Fibroblast of lung (primary cell): Measurements from ENCODE around the gene PUS1. TPM values are rescaled to one million over a fixed set of nuclear protein-coding genes. Genes with fewer than 3 reads are reported as not detected.

ENCODE experiments used
- DNase-seq, 2 donors: peaks; one replicate each; pipeline versions ENCODE4 v3.0.0 to v3.0.0-alpha.2; 2010; ENCODE audit warnings: low read depth in 2 of 2
- H2AFZ ChIP-seq: 2 replicates; pipeline ENCODE4 v1.5.1; 2012; ENCODE audit warnings: low read length, control low read depth, inconsistent platforms
- H3K27ac ChIP-seq: 2 replicates; pipeline ENCODE4 v1.5.1; 2011; ENCODE audit warnings: low read length, control low read depth; ENCODE audit not compliant: insufficient read depth
- H3K27me3 ChIP-seq: 2 replicates; pipeline ENCODE4 v1.5.1; 2011; ENCODE audit warnings: mild to moderate bottlenecking, low read length; ENCODE audit not compliant: control insufficient read depth, insufficient read depth
- H3K36me3 ChIP-seq: 2 replicates; pipeline ENCODE4 v1.5.1; 2011; ENCODE audit warnings: low read length; ENCODE audit not compliant: control insufficient read depth, insufficient read depth
- H3K4me1 ChIP-seq: 2 replicates; pipeline ENCODE4 v1.5.1; 2011; ENCODE audit warnings: low read length; ENCODE audit not compliant: control insufficient read depth, insufficient read depth; ENCODE audit errors: extremely low read depth
- H3K4me2 ChIP-seq: 2 replicates; pipeline ENCODE4 v1.5.1; 2011; ENCODE audit warnings: low read length, control low read depth; ENCODE audit not compliant: insufficient read depth; ENCODE audit errors: extremely low read depth
- H3K4me3 ChIP-seq, 4 experiments: fragments of 200-600 bp in 1 of 4; sonication (generic) in 1 of 4; replicated peaks in 1 of 4; 2 replicates each; pipeline ENCODE4 v1.5.1; 2011 to 2016; ENCODE audit warnings: low read length in 4 of 4, low read depth in 3 of 4, mild to moderate bottlenecking in 3 of 4, control low read depth in 2 of 4, inconsistent platforms in 1 of 4, mixed read lengths in 1 of 4; ENCODE audit not compliant: insufficient read depth in 1 of 4; ENCODE audit errors: control extremely low read depth in 1 of 4
- H3K79me2 ChIP-seq: 2 replicates; pipeline ENCODE4 v1.5.1; 2012; ENCODE audit warnings: mild to moderate bottlenecking, low read length, inconsistent platforms; ENCODE audit not compliant: control insufficient read depth, insufficient read depth
- H3K9ac ChIP-seq: 2 replicates; pipeline ENCODE4 v1.5.1; 2011; ENCODE audit warnings: mild to moderate bottlenecking, low read length, control low read depth; ENCODE audit not compliant: insufficient read depth
- H3K9me3 ChIP-seq: 2 replicates; pipeline ENCODE4 v1.5.1; 2012; ENCODE audit warnings: low read depth, low read length; ENCODE audit not compliant: control insufficient read depth, insufficient read depth
- H4K20me1 ChIP-seq: 2 replicates; pipeline ENCODE4 v1.5.1; 2011; ENCODE audit warnings: low read length; ENCODE audit not compliant: control insufficient read depth, insufficient read depth; ENCODE audit errors: extremely low read depth
- CTCF ChIP-seq, 2 donors: IDR thresholded peaks in 1 of 2; conservative IDR thresholded peaks in 1 of 2; 1 replicate in 1 of 2; 2 replicates in 1 of 2; pipeline ENCODE4 v1.5.1; 2011 to 2012; ENCODE audit warnings: low read length in 2 of 2, control low read depth in 1 of 2, inconsistent platforms in 1 of 2, low read depth in 1 of 2, mild to moderate bottlenecking in 1 of 2
- EZH2 ChIP-seq: IDR thresholded peaks from 2 replicates; pipeline ENCODE4 v1.5.1; 2012; ENCODE audit warnings: low read length, control low read depth, mild to moderate bottlenecking; ENCODE audit errors: missing control alignments
- polyA plus RNA-seq, 2 donors: library from polyadenylated mRNA; depleted of rRNA in 1 of 2; stranded (reverse) in 1 of 2; unstranded in 1 of 2; fragments of >200 nt; gene quantifications; 2 replicates each; pipeline ENCODE4 v1.2.1, GENCODE V29; 2011 to 2012; ENCODE audit warnings: missing spikeins in 1 of 2
- total RNA-seq: library from RNA; depleted of rRNA; stranded (reverse); fragments of >200 nt; gene quantifications from 2 replicates; pipeline ENCODE4 v1.2.1, GENCODE V29; 2014

PUS1 gene
- total and polyA plus RNA-seq, 2 donors (not counting 1 experiment from before 2014, with no cell fraction given) = 8.3 to 10.1 TPM

- Histone ChIP-seq H3K9me3 (no peaks in the 10 kb centered on the region), H2AFZ (no peak overlapping the region), H3K27ac (no peak overlapping the region), H3K4me3 (no peak overlapping the region), H3K9ac (no peak overlapping the region), H3K79me2 (no peaks in the 10 kb centered on the region), H4K20me1 (no peaks in the 10 kb centered on the region), H3K27me3 (no peaks in the 10 kb centered on the region), H3K36me3 (peaks cover 31% of the 10 kb centered on the region), H3K4me2 (no peak overlapping the region), H3K4me1 (no peaks in the 10 kb centered on the region)
- TF ChIP-seq CTCF (conservative IDR thresholded peaks at IDR 0.05 in 1 of 2, IDR thresholded peaks at IDR 0.05 in 1 of 2; ENCODE audit: low read depth in 1 of 2, low read length in 2 of 2) (no peak), EZH2 (no peak)
- no peak for DNase-seq
Observed at GRCh38 chr12:131942671-131943070, 13.6 kb downstream of the PUS1 start.

GRCh38 chr12:131943389-131943788 lies 14.3 kb downstream of the PUS1 start:
- TF ChIP-seq EZH2 (no peak), CTCF (conservative IDR thresholded peaks at IDR 0.05 in 1 of 2, IDR thresholded peaks at IDR 0.05 in 1 of 2; ENCODE audit: low read depth in 1 of 2, low read length in 2 of 2) (no peak)
- Histone ChIP-seq H3K9me3 (no peaks in the 10 kb centered on the region), H3K9ac (no peak overlapping the region), H2AFZ (no peak overlapping the region), H3K79me2 (no peaks in the 10 kb centered on the region), H3K27ac (no peak overlapping the region), H3K4me1 (no peaks in the 10 kb centered on the region), H4K20me1 (no peaks in the 10 kb centered on the region), H3K36me3 (peaks cover 31% of the 10 kb centered on the region), H3K27me3 (no peaks in the 10 kb centered on the region), H3K4me2 (no peak overlapping the region), H3K4me3 (no peak overlapping the region)
- DNase-seq = no peak

- DNase-seq = no peak
Observed at GRCh38 chr12:131943876-131944275, 14.8 kb downstream of the PUS1 start.

More at GRCh38 chr12:131943876-131944275, 14.8 kb downstream of the PUS1 start:
- no peaks in the 10 kb centered on the region for H3K9me3 ChIP-seq
- H3K4me3 ChIP-seq = no peak overlapping the region
- no peak overlapping the region for H2AFZ ChIP-seq
- H3K27ac ChIP-seq = no peak overlapping the region
- H4K20me1 ChIP-seq = no peaks in the 10 kb centered on the region
- H3K36me3 ChIP-seq = peaks cover 31% of the 10 kb centered on the region
- H3K4me2 ChIP-seq = no peak overlapping the region
- TF ChIP-seq EZH2 (no peak), CTCF (conservative IDR thresholded peaks at IDR 0.05 in 1 of 2, IDR thresholded peaks at IDR 0.05 in 1 of 2; ENCODE audit: low read depth in 1 of 2, low read length in 2 of 2) (no peak)
- no peaks in the 10 kb centered on the region for H3K79me2 ChIP-seq
- H3K4me1 ChIP-seq = no peaks in the 10 kb centered on the region
- H3K27me3 ChIP-seq = no peaks in the 10 kb centered on the region
- no peak overlapping the region for H3K9ac ChIP-seq
